Measurements from ENCODE around the gene CLDN5. TPM values are rescaled to one million over a fixed set of nuclear protein-coding genes. Genes with fewer than 3 reads are reported as not detected.

CLDN5 gene
- total RNA-seq, 1 donor from 2014 or later = 1.2 TPM

DNA sequence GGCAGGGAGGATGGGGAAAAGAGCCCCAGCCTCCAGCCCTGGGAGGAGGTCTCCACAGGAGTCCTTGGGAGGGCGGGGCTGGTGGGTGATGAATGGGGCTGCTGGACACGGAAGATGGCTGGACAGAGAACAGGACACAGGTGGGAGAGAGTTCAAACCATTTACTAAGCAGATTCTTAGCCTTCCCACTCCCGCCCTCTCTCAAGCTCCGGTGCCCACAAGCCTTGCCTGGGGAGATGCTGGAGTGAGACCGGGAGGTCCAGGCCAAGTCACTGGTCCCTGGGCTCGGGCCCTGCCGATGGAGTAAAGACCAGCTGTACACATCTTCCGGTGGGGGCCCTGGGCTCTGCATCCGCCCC, 1.4 kb downstream of the CLDN5 start:
- no peak overlapping the region for H3K4me3 ChIP-seq (ENCODE audit: low read depth, low read length)
- TF ChIP-seq, protein P1, sequence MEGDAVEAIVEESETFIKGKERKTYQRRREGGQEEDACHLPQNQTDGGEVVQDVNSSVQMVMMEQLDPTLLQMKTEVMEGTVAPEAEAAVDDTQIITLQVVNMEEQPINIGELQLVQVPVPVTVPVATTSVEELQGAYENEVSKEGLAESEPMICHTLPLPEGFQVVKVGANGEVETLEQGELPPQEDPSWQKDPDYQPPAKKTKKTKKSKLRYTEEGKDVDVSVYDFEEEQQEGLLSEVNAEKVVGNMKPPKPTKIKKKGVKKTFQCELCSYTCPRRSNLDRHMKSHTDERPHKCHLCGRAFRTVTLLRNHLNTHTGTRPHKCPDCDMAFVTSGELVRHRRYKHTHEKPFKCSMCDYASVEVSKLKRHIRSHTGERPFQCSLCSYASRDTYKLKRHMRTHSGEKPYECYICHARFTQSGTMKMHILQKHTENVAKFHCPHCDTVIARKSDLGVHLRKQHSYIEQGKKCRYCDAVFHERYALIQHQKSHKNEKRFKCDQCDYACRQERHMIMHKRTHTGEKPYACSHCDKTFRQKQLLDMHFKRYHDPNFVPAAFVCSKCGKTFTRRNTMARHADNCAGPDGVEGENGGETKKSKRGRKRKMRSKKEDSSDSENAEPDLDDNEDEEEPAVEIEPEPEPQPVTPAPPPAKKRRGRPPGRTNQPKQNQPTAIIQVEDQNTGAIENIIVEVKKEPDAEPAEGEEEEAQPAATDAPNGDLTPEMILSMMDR (conservative IDR thresholded peaks at IDR 0.05; ENCODE audit: low read depth, low read length) = no peak
- no peak for DNase-seq (ENCODE audit: low read depth)

DNA sequence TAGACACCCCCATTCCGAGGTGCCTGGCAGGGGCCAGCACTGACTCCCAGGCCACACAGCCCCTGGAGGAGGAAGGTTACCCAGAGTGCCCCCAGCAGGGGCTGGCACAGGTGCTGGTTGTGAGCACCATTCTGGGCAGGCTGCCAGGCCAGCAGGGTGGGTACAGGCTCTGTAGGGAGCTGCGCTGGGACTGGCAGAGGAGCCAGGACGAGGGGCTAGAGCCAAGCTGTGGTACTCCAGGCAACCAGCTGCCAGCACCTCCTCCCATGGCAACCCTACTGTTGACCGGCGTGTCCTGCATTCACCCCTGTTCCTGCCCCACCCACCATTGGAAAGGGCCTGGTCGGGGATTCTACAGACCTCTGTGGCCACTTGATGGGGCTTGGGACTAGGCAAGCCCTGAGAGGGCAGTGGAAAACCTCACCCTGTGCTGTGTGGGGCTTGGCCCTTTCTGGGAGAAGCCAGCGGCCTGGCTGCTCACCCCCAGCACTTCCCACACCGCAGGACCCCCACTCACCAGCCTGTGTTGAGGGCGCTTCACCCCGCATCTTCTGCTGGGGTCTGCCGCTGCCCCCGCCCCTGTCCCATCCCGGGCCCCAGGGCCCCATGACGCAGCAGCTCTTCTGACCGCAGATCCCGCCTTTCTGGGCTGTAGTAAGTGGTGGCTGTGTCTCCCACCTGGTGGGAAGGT, 1.9 kb downstream of the CLDN5 start:
- TF ChIP-seq, protein P1 (conservative IDR thresholded peaks at IDR 0.05; ENCODE audit: low read depth, low read length) = no peak
- DNase-seq (ENCODE audit: low read depth) = no peak
- no peak overlapping the region for H3K4me3 ChIP-seq (ENCODE audit: low read depth, low read length)

DNA sequence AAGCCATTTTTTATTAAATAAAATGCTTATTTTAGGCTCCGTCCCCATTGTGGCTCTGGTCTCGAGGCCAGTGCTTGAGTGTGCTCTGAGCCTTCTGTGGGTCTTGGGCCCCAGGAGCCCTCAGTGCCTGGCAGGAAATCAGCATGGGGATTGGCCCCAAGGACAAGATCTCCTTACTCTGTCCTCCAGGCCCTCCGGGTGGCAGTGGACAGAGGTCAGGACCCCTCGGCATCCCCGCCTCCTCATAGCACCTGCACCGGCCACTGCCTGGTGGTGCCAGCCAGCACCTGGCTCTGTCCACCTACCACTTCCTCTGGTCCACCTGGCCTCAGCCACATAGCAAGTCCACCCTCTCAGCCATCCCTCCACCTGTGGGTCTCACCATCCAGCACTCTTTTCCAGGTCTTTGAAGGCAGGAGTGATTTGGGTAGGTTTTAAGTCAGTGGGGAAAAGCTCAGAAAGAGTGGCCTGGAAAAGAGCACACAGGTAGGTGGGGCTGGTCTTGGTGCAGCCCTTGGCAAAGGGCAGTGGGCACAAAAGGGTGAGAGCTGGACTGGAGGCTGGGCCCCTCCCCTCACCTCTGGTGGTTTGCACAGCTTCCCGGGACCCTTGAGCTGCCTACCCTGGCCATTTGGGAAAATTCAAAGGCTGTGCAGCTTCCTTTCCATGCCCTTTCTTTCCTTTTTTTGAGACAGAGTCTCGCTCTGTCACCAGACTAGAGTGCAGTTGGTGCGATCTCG, 3.5 kb downstream of the CLDN5 start:
- DNase-seq (ENCODE audit: low read depth) = no peak
- TF ChIP-seq, protein P1 (conservative IDR thresholded peaks at IDR 0.05; ENCODE audit: low read depth, low read length) = no peak
- H3K4me3 ChIP-seq (ENCODE audit: low read depth, low read length) = no peak overlapping the region

DNA sequence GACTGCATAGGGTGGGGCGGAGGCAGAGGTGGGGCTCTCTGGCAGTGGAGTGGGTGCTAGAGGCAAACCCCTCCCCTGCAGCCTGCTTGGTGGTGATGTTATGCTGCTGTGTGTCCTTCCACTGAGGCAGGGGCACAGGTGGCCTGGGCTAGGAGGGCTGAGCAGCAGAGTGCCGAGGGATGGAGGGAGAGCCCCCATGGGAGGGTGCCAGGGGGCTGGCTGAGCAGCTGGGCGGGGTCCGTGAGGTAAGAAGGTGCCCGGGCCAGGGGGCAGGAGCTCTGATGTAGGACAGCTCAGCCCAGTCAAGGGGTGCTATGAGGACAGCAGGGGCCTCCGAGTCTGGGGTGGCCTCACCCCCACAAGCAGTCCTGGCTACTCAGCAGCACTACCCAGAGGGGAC, 4.2 kb downstream of the CLDN5 start:
- no peak for DNase-seq (ENCODE audit: low read depth)

DNA sequence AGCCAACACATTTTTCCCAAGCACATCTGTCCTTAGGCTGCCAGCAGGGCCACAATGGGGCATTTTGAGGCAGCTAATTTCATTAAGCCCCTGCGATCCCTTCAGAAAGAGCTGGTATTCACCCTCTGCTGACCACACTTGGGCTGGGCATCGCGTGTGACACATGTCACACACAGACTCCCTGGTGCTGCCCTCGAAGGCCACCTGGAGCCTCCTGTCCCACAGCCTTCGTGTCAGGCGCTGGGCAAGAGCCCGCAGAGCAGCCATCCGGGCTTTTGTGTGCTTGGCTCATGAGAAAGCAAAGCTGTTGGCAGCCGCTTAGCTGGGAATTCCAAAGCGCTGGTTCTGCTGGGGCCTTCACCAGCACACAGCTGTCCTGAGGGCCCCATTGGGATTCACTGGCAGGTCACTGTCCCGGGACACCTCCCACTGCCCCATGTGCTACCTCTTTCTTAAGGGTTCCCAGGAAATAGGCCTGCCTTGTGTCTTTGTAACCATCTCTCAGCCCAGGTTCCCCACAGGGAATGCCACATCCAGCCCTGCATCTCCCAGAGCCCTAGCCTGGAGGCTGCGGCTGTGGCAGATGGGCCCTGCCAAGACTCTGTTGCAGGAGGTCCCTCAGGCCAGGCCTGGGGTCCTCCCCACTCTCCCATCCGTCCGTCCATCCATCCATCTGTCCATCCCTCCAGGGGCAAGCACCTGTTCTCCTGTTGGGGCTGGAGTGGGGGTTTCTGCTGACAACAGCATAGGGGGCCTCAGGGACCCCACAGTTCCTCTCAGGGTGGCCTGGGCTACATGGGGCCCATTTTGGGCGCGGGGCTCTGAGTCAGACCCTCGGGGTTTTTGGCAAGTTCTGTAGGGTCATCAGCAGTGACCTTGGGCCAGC, 4.9 kb downstream of the CLDN5 start:
- no peak overlapping the region for H3K4me3 ChIP-seq (ENCODE audit: low read depth, low read length)
- TF ChIP-seq, protein P1 (conservative IDR thresholded peaks at IDR 0.05; ENCODE audit: low read depth, low read length) = no peak
- no peak for DNase-seq (ENCODE audit: low read depth)

More for the DNA sequence above, 4.2 kb downstream of the CLDN5 start:
- no peak overlapping the region for H3K4me3 ChIP-seq (ENCODE audit: low read depth, low read length)
- TF ChIP-seq, protein P1 (conservative IDR thresholded peaks at IDR 0.05; ENCODE audit: low read depth, low read length) = no peak

DNA sequence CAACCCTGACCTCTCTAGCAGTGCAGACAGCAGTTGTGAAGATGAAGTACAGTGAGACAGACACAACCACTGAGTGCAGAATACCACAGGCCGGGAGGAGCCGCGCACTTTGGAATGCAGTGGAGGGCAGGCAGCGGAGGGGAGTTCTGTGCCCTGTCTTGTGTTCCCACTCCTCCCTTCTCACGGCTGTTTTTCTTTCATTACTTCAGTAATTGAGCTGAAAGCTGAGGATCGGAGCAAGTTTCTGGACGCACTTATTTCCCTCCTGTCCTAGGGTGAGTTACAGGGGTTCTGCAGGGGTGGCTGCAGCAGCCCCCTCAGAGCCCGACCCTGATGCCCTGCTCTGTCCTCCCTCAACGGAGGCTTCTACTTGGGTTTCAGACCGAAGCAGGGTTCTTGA, 5.6 kb downstream of the CLDN5 start:
- DNase-seq (ENCODE audit: low read depth) = no peak
- H3K4me3 ChIP-seq (ENCODE audit: low read depth, low read length) = no peak overlapping the region
- TF ChIP-seq, protein P1 (conservative IDR thresholded peaks at IDR 0.05; ENCODE audit: low read depth, low read length) = no peak

All from epithelial cell of proximal tubule (primary cell).